Measurements from ENCODE around the gene IL1R2.

Gene IL1R2

GRCh38 chr2:102032368-102033030 lies 40.7 kb downstream of the IL1R2 start:
- POLR2A ChIA-PET: no interaction called here
- CTCF ChIA-PET: interaction anchor here (0.5 to 2.3 kb wide), 2 partner anchors 12 to 312 kb away, joined by 3 to 14 read pairs; no protein-coding TSS in a partner anchor

More at GRCh38 chr2:102032368-102033030, 40.7 kb downstream of the IL1R2 start:
- H3K27ac ChIP-seq (ENCODE audit: extremely low read depth, low read depth, low read length): no peak overlapping the region
- H3K9me3 ChIP-seq (ENCODE audit: control insufficient read depth, insufficient read depth, low read depth, low read length): no peaks in the 10 kb centered on the region
- no peak overlapping the region for H3K4me3 ChIP-seq (ENCODE audit: low read depth, low read length)
- no peaks in the 10 kb centered on the region for H3K36me3 ChIP-seq (ENCODE audit: control insufficient read depth in 2 of 2, insufficient read depth in 1 of 2, low read length in 2 of 2)
- H3K4me1 ChIP-seq (ENCODE audit: control insufficient read depth, insufficient read depth, low read length): no peaks in the 10 kb centered on the region
- no peak for TF ChIP-seq ZNF311 (tag by site-specific recombination; IDR thresholded peaks at IDR 0.05; ENCODE audit: borderline replicate concordance)
- no peak for TF ChIP-seq ZNF548 (tag by site-specific recombination; IDR thresholded peaks at IDR 0.05)
- TF ChIP-seq YY1 (tag by site-specific recombination; IDR thresholded peaks at IDR 0.05): no peak
- no peak for TF ChIP-seq ZBTB20 (tag by site-specific recombination; IDR thresholded peaks at IDR 0.05)
- TF ChIP-seq ZBTB8A (tag by site-specific recombination; IDR thresholded peaks at IDR 0.05): no peak
- no peak for TF ChIP-seq ZNF449 (tag by site-specific recombination; IDR thresholded peaks at IDR 0.05)
- no peak for TF ChIP-seq ZNF214 (tag by site-specific recombination; IDR thresholded peaks at IDR 0.05; ENCODE audit: borderline replicate concordance)
- no peak for TF ChIP-seq YY2 (tag by site-specific recombination; IDR thresholded peaks at IDR 0.05)
- no peak for TF ChIP-seq PRDM2 (tag by site-specific recombination; IDR thresholded peaks at IDR 0.05; ENCODE audit: borderline replicate concordance)
- no peak for TF ChIP-seq GLI4 (tag by site-specific recombination; IDR thresholded peaks at IDR 0.05)
- TF ChIP-seq KLF1 (tag by site-specific recombination; IDR thresholded peaks at IDR 0.05): no peak
- no peak for TF ChIP-seq AEBP2 (tag by site-specific recombination; IDR thresholded peaks at IDR 0.05; ENCODE audit: borderline replicate concordance)
- TF ChIP-seq ZNF114 (tag by site-specific recombination; IDR thresholded peaks at IDR 0.05): no peak
- TF ChIP-seq, protein P1, sequence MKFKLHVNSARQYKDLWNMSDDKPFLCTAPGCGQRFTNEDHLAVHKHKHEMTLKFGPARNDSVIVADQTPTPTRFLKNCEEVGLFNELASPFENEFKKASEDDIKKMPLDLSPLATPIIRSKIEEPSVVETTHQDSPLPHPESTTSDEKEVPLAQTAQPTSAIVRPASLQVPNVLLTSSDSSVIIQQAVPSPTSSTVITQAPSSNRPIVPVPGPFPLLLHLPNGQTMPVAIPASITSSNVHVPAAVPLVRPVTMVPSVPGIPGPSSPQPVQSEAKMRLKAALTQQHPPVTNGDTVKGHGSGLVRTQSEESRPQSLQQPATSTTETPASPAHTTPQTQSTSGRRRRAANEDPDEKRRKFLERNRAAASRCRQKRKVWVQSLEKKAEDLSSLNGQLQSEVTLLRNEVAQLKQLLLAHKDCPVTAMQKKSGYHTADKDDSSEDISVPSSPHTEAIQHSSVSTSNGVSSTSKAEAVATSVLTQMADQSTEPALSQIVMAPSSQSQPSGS (tag by site-specific recombination; IDR thresholded peaks at IDR 0.05; ENCODE audit: low read depth): no peak
- no peak for TF ChIP-seq ZFP41 (tag by site-specific recombination; IDR thresholded peaks at IDR 0.05; ENCODE audit: borderline replicate concordance)
- TF ChIP-seq ZNF146 (tag by site-specific recombination; IDR thresholded peaks at IDR 0.05): no peak
- TF ChIP-seq ZNF140 (tag by site-specific recombination; IDR thresholded peaks at IDR 0.05): no peak
- TF ChIP-seq ZNF274 (IDR thresholded peaks at IDR 0.05; ENCODE audit: low read length): no peak
- TF ChIP-seq ZNF274 (tag by site-specific recombination; IDR thresholded peaks at IDR 0.05; ENCODE audit: borderline replicate concordance): no peak

All from HEK293 (cell line).